K562 (cell line): ENCODE results near the gene MYADML2. TPM values are rescaled to one million over a fixed set of nuclear protein-coding genes. Genes with fewer than 3 reads are reported as not detected.

ENCODE experiments used
- CTCFL ChIP-seq: IDR thresholded peaks from 2 replicates; pipeline ENCODE4 v1.6.1; 2011; ENCODE audit warnings: borderline replicate concordance, low read depth, mild to moderate bottlenecking, moderate library complexity, low read length; ENCODE audit not compliant: insufficient read depth, poor library complexity, severe bottlenecking
- EGR1 ChIP-seq: fragments of 450-650 bp; conservative IDR thresholded peaks from 2 replicates; pipeline ENCODE4 v1.6.1; 2017; ENCODE audit warnings: mild to moderate bottlenecking
- FOXP1 ChIP-seq: sonication (generic); formaldehyde crosslinking; IDR thresholded peaks from 2 replicates; pipeline ENCODE4 v1.8.0; 2022; ENCODE audit warnings: mild to moderate bottlenecking, missing genetic modification reagents
- GABPB1 ChIP-seq: sonication (generic); formaldehyde crosslinking; IDR thresholded peaks from 2 replicates; pipeline ENCODE4 v1.8.0; 2022; ENCODE audit warnings: mild to moderate bottlenecking, missing genetic modification reagents
- HNRNPUL1 ChIP-seq: fragments of 200-400 bp; formaldehyde crosslinking; IDR thresholded peaks from 2 replicates; pipeline ENCODE4 v1.6.1; 2017; ENCODE audit warnings: low read length
- KLF10 ChIP-seq: fragments of 250-450 bp; sonication (Bioruptor Pico); IDR thresholded peaks from 2 replicates; pipeline ENCODE4 v1.6.1; 2021; ENCODE audit warnings: matching md5 sums
- MBD2 ChIP-seq: sonication (generic); IDR thresholded peaks from 2 replicates; pipeline ENCODE4 v1.6.1; 2016; ENCODE audit warnings: low read depth, borderline replicate concordance
- MNT ChIP-seq, 2 experiments: fragments of 450-650 bp; conservative IDR thresholded peaks; 2 replicates each; pipeline ENCODE4 v1.6.1; 2017; ENCODE audit warnings: mild to moderate bottlenecking in 2 of 2, moderate library complexity in 2 of 2
- NKRF ChIP-seq: fragments of 450-650 bp; IDR thresholded peaks from 2 replicates; pipeline ENCODE4 v1.6.1; 2016; ENCODE audit warnings: borderline replicate concordance
- NONO ChIP-seq, 2 experiments: fragments of 200-400 bp in 1 of 2; fragments of 450-650 bp in 1 of 2; formaldehyde crosslinking in 1 of 2; IDR thresholded peaks; 2 replicates each; pipeline ENCODE4 v1.6.1; 2017; ENCODE audit warnings: low read depth in 2 of 2, mild to moderate bottlenecking in 2 of 2, moderate library complexity in 2 of 2, low read length in 1 of 2
- RBFOX2 ChIP-seq: fragments of 200-400 bp; formaldehyde crosslinking; IDR thresholded peaks from 2 replicates; pipeline ENCODE4 v1.6.1; 2017; ENCODE audit warnings: low read depth, mild to moderate bottlenecking, low read length, moderate library complexity
- SIN3A ChIP-seq, 2 experiments: fragments of 150-350 bp in 1 of 2; IDR thresholded peaks; 2 replicates each; pipeline ENCODE4 v1.6.1; 2011 to 2016; ENCODE audit warnings: borderline replicate concordance in 2 of 2, low read depth in 2 of 2, low read length in 2 of 2, mild to moderate bottlenecking in 2 of 2, moderate library complexity in 2 of 2; ENCODE audit not compliant: control insufficient read depth in 1 of 2
- SMC3 ChIP-seq: conservative IDR thresholded peaks from 2 replicates; pipeline ENCODE4 v1.6.1; 2011; ENCODE audit warnings: low read depth, low read length, improper control_type of control experiment; ENCODE audit not compliant: insufficient read depth
- SOX6 ChIP-seq: fragments of 450-650 bp; IDR thresholded peaks from 2 replicates; pipeline ENCODE4 v1.6.1; 2014; ENCODE audit warnings: mild to moderate bottlenecking
- SP2 ChIP-seq: IDR thresholded peaks from 2 replicates; pipeline ENCODE4 v1.6.1; 2011; ENCODE audit warnings: mild to moderate bottlenecking, low read depth, low read length, moderate library complexity; ENCODE audit not compliant: poor library complexity, severe bottlenecking; ENCODE audit errors: extremely low read depth
- TAF7 ChIP-seq: fragments of 450-650 bp; IDR thresholded peaks from 2 replicates; pipeline ENCODE4 v1.6.1; 2016; ENCODE audit warnings: missing genetic modification characterization, missing compliant biosample characterization
- VEZF1 ChIP-seq: fragments of 200-800 bp; sonication (Bioruptor generic); IDR thresholded peaks from 2 replicates; pipeline ENCODE4 v1.6.1; 2017; ENCODE audit warnings: missing genetic modification characterization, missing compliant biosample characterization
- ZC3H11A ChIP-seq: IDR thresholded peaks from 2 replicates; pipeline ENCODE4 v1.6.1; 2012; ENCODE audit warnings: low read depth, low read length, improper control_type of control experiment
- ZNF184 ChIP-seq: sonication (generic); formaldehyde crosslinking; IDR thresholded peaks from 2 replicates; pipeline ENCODE4 v1.5.0; 2020; ENCODE audit warnings: missing genetic modification reagents
- ZNF316 ChIP-seq: fragments of 450-650 bp; IDR thresholded peaks from 2 replicates; pipeline ENCODE4 v1.6.1; 2016
- ZNF780A ChIP-seq: fragments of 250-450 bp; sonication (Bioruptor Pico); IDR thresholded peaks from 2 replicates; pipeline ENCODE4 v1.5.0; 2021; ENCODE audit warnings: mild to moderate bottlenecking
- polyA plus RNA-seq, 8 experiments: library from polyadenylated mRNA; depleted of rRNA in 4 of 8; stranded (reverse) in 5 of 8; unstranded in 3 of 8; fragments of >200 nt; fragmentation: Nextera tagmentation in 2 of 8; fragmentation: Illumina TruSeq in 1 of 8; extraction: Ambion mirVana in 2 of 8; extraction: Trizol in 1 of 8; gene quantifications; 2 replicates each; pipeline versions ENCODE4 v1.2.1 to v1.2.3, GENCODE V29; 2011 to 2014; ENCODE audit warnings: inconsistent platforms in 1 of 8, missing spikeins in 1 of 8
- total RNA-seq, 7 experiments: library from RNA; depleted of rRNA in 6 of 7; stranded (reverse); fragments of >200 nt in 6 of 7; fragmentation: Illumina TruSeq in 2 of 7; extraction: Trizol in 2 of 7; gene quantifications; 2 replicates each; pipeline versions ENCODE4 v1.2.1 to v1.2.3, GENCODE V29; 2011 to 2021; ENCODE audit warnings: low replicate concordance in 1 of 7

Gene MYADML2
- total and polyA plus RNA-seq, 9 of the 15 experiments (the other 6 are each of a cell fraction or from before 2014, with no cell fraction given), result not detected

- TF ChIP-seq ZNF184 (CRISPR knock-in tag) (no peak), MNT (conservative IDR thresholded peaks at IDR 0.05) (peak; percentile 44 to 51), CTCFL (no peak), SP2 (peak; percentile 31), ZNF780A (CRISPR knock-in tag) (no peak), NKRF (no peak), VEZF1 (peak; percentile 97), NONO (IDR thresholded peaks at IDR 0.05; ENCODE audit: low read depth in 2 of 2, low read length in 1 of 2) (peak in 1 of 2 experiments; percentile 44; a peak in 1 of 4 replicates), TAF7 (tag) (no peak), RBFOX2 (peak; percentile 25; the same call in 1 of the 2 replicates), HNRNPUL1 (no peak), SOX6 (no peak), SIN3A (IDR thresholded peaks at IDR 0.05; ENCODE audit: borderline replicate concordance in 2 of 2, control insufficient read depth in 1 of 2, low read depth in 2 of 2, low read length in 2 of 2) (peak in 1 of 2 experiments; percentile 65; a peak in 1 of 4 replicates), FOXP1 (CRISPR knock-in tag) (0 out of 2 replicates have a peak, but pooled peaks have one; percentile 36), GABPB1 (no peak), EGR1 (peak; percentile 60), MBD2 (peak; percentile 44; the same call in 1 of the 2 replicates), KLF10 (no peak), SMC3 (no peak), ZC3H11A (no peak), ZNF316 (no peak)
These were observed 35.6 kb downstream of the MYADML2 start, which contains the start of gene PCYT2 (continued) for GRCh38 chr17:81911277-81911961.
